ENCODE data around the gene PPIL6.

Gene PPIL6

GRCh38 chr6:109440331-109441068 is at the start of gene PPIL6, which contains the start of gene SMPD2:
TSS of gene PPIL6 (minus strand) at chr6:109440628. CDS start at chr6:109440590, 38 bp downstream.
TSS of gene SMPD2 (plus strand) at chr6:109440724. CDS start at chr6:109441122, 398 bp downstream.
- DNase-seq, result no peak

- DNase-seq, result no peak
Measured at GRCh38 chr6:109488001-109488400, 47.6 kb upstream of the PPIL6 start.

- no peak for DNase-seq
Measured at GRCh38 chr6:109486068-109486467, 45.6 kb upstream of the PPIL6 start.

- DNase-seq, result no peak
Measured at GRCh38 chr6:109485266-109485935, 45.0 kb upstream of the PPIL6 start.

GRCh38 chr6:109484122-109484521 is 43.7 kb upstream of the PPIL6 start:
- no peak for DNase-seq

- no peak for DNase-seq
Measured at GRCh38 chr6:109483735-109484057, 43.3 kb upstream of the PPIL6 start.

GRCh38 chr6:109482905-109483734 is 42.7 kb upstream of the PPIL6 start, which contains the start of gene ZBTB24:
TSS of gene ZBTB24 (minus strand) at chr6:109483219. CDS start at chr6:109482026, 1,193 bp downstream.
- peak; percentile 1 for DNase-seq

- no peak for DNase-seq
Measured at GRCh38 chr6:109480993-109481480, 40.6 kb upstream of the PPIL6 start.

GRCh38 chr6:109478841-109479624 is 38.6 kb upstream of the PPIL6 start:
- no peak for DNase-seq

GRCh38 chr6:109478222-109478805 is 37.9 kb upstream of the PPIL6 start:
- DNase-seq, result no peak

- DNase-seq, result no peak
Measured at GRCh38 chr6:109477725-109478124, 37.3 kb upstream of the PPIL6 start.

GRCh38 chr6:109477184-109477583 is 36.8 kb upstream of the PPIL6 start:
- no peak for DNase-seq

- DNase-seq, result no peak
Measured at GRCh38 chr6:109475625-109476024, 35.2 kb upstream of the PPIL6 start.

- no peak for DNase-seq
Measured at GRCh38 chr6:109474995-109475394, 34.6 kb upstream of the PPIL6 start.

GRCh38 chr6:109473120-109473519 is 32.7 kb upstream of the PPIL6 start:
- no peak for DNase-seq

GRCh38 chr6:109472132-109472995 is 31.9 kb upstream of the PPIL6 start:
- DNase-seq, result no peak

- no peak for DNase-seq
Measured at GRCh38 chr6:109471105-109471810, 30.8 kb upstream of the PPIL6 start.

- no peak for DNase-seq
Measured at GRCh38 chr6:109469591-109470189, 29.3 kb upstream of the PPIL6 start.

- no peak for DNase-seq
Measured at GRCh38 chr6:109467696-109468095, 27.3 kb upstream of the PPIL6 start.
